WTC11 (cell line): ENCODE data around the gene FXYD6.

ENCODE experiments used
- CTCF ChIP-seq: fragments of 200-600 bp; IDR thresholded peaks from 2 replicates; pipeline ENCODE4 v1.8.0; 2022; ENCODE audit warnings: antibody characterized with exemption
- ELF4 ChIP-seq: sonication (generic); formaldehyde crosslinking; IDR thresholded peaks from 2 replicates; pipeline ENCODE4 v1.8.1; 2022; ENCODE audit warnings: low read depth, mild to moderate bottlenecking, moderate library complexity, missing genetic modification reagents
- ESRRA ChIP-seq: sonication (generic); formaldehyde crosslinking; IDR thresholded peaks from 2 replicates; pipeline ENCODE4 v1.8.1; 2022; ENCODE audit warnings: mild to moderate bottlenecking, missing genetic modification reagents, borderline replicate concordance
- MXD4 ChIP-seq: fragments of 250-450 bp; sonication (Bioruptor Pico); IDR thresholded peaks from 2 replicates; pipeline ENCODE4 v1.8.0; 2021; ENCODE audit warnings: mild to moderate bottlenecking, moderate library complexity, borderline replicate concordance
- MYBL2 ChIP-seq: sonication (generic); formaldehyde crosslinking; IDR thresholded peaks from 2 replicates; pipeline ENCODE4 v1.8.1; 2023; ENCODE audit warnings: mild to moderate bottlenecking, moderate library complexity, missing genetic modification reagents
- SP1 ChIP-seq: sonication (generic); formaldehyde crosslinking; conservative IDR thresholded peaks from 2 replicates; pipeline ENCODE4 v1.8.1; 2022; ENCODE audit warnings: missing genetic modification reagents
- ZNF263 ChIP-seq: sonication (generic); formaldehyde crosslinking; IDR thresholded peaks from 2 replicates; pipeline ENCODE4 v1.8.1; 2022; ENCODE audit warnings: low read depth, mild to moderate bottlenecking, moderate library complexity, missing genetic modification reagents

GRCh38 chr11:117883063-117883462, 6.6 kb upstream of the FXYD6 start:
- TF ChIP-seq MYBL2 (no peak), SP1 (CRISPR knock-in tag) (no peak), MXD4 (CRISPR knock-in tag) (no peak), ELF4 (no peak), CTCF (no peak), ZNF263 (CRISPR knock-in tag) (no peak), ESRRA (CRISPR knock-in tag) (no peak)
